ENCODE results near the gene KCNJ14.

The KCNJ14 gene

GRCh38 chr19:48490981-48491792, 35.8 kb downstream of the KCNJ14 start:
- DNase-seq, result peak; percentile 43

GRCh38 chr19:48491793-48492123, 36.4 kb downstream of the KCNJ14 start:
- no peak for DNase-seq

- DNase-seq, result peak; percentile 79
Measured at GRCh38 chr19:48492925-48493717, 37.7 kb downstream of the KCNJ14 start.

- DNase-seq, result no peak
Measured at GRCh38 chr19:48493718-48494401, 38.5 kb downstream of the KCNJ14 start.

GRCh38 chr19:48495396-48495795, 40.0 kb downstream of the KCNJ14 start:
- DNase-seq, result no peak

- no peak for DNase-seq
Measured at GRCh38 chr19:48496959-48497727, 41.8 kb downstream of the KCNJ14 start.

GRCh38 chr19:48497728-48498594, 42.6 kb downstream of the KCNJ14 start:
- DNase-seq, result no peak

- DNase-seq, result no peak
Measured at GRCh38 chr19:48498595-48499311, 43.4 kb downstream of the KCNJ14 start.

- no peak for DNase-seq
Measured at GRCh38 chr19:48499316-48500090, 44.1 kb downstream of the KCNJ14 start.

- DNase-seq, result no peak
Measured at GRCh38 chr19:48500830-48501493, 45.6 kb downstream of the KCNJ14 start.

GRCh38 chr19:48501494-48502349, 46.3 kb downstream of the KCNJ14 start:
- peak; percentile 70 for DNase-seq

- no peak for DNase-seq
Measured at GRCh38 chr19:48502350-48503018, 47.1 kb downstream of the KCNJ14 start.

GRCh38 chr19:48506138-48506733, 50.9 kb downstream of the KCNJ14 start:
- DNase-seq, result no peak

- no peak for DNase-seq
Measured at GRCh38 chr19:48507911-48508439, 52.6 kb downstream of the KCNJ14 start.

GRCh38 chr19:48508729-48509411, 53.5 kb downstream of the KCNJ14 start:
- no peak for DNase-seq

- DNase-seq, result no peak
Measured at GRCh38 chr19:48509467-48510194, 54.3 kb downstream of the KCNJ14 start.

Data from stimulated activated naive CD4-positive, alpha-beta T cell treated with Interleukin-2 at 50 U/mL for 16 hours (primary cell).